ENCODE measurements around the gene ALPG. TPM values are rescaled to one million over a fixed set of nuclear protein-coding genes. Genes with fewer than 3 reads are reported as not detected.

The ALPG gene
- total RNA-seq, 1 experiment from 2014 or later = 0.10 TPM

DNA sequence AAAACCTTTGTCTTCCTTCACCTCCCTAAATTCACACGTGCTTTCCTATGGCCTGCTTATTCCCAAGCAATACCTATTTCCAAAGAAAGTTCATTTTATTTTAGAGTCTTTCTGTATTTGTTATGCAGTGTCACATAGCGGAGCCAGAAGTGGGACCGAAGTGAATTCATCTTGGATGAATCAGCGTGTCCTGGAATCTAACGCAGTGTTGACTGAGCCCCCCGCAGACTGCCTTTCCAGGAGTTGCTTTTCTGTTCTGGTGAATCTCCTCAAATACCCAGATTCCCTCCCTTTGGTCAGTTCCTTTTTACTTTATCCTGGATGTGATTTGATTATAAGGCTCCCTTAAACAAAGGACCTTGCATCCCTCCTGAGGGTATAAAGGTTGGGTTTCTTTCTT lies 17.3 kb upstream of the ALPG start:
- POLR2A ChIA-PET = no interaction called here
- Histone ChIP-seq H3K27ac (ENCODE audit: low read depth, low read length) (no peak overlapping the region), H4K20me1 (ENCODE audit: insufficient read depth) (no peaks in the 10 kb centered on the region), H2AFZ (ENCODE audit: low read depth, low read length, poor library complexity, severe bottlenecking) (no peak overlapping the region), H3K79me2 (ENCODE audit: insufficient read depth, low read length) (no peaks in the 10 kb centered on the region), H3K4me3 (replicated peaks in 1 of 2; ENCODE audit: low read depth in 1 of 2, low read length in 2 of 2) (no peak overlapping the region), H3K9ac (ENCODE audit: low read length) (no peak overlapping the region), H3K4me1 (ENCODE audit: control insufficient read depth in 1 of 2, insufficient read depth in 2 of 2, low read length in 2 of 2) (peaks cover 13 to 14% of the 10 kb centered on the region in 2 experiments), H3K36me3 (ENCODE audit: control insufficient read depth in 1 of 2, insufficient read depth in 2 of 2, low read length in 2 of 2) (no peaks in the 10 kb centered on the region), H3K9me3 (ENCODE audit: control insufficient read depth in 1 of 2, insufficient read depth in 1 of 2, low read depth in 1 of 2, low read length in 2 of 2) (no peaks in the 10 kb centered on the region), H3K9me2 (ENCODE audit: insufficient read depth) (no peaks in the 10 kb centered on the region), H3K4me2 (ENCODE audit: low read length) (no peak overlapping the region), H3K27me3 (ENCODE audit: insufficient read depth, low read length) (no peaks in the 10 kb centered on the region)
- no TSS peak for BruUV-seq (replicated peaks)
- no peak for TF ChIP-seq EZH2phosphoT487 (IDR thresholded peaks at IDR 0.05; ENCODE audit: borderline replicate concordance)
- TF ChIP-seq, protein P1, sequence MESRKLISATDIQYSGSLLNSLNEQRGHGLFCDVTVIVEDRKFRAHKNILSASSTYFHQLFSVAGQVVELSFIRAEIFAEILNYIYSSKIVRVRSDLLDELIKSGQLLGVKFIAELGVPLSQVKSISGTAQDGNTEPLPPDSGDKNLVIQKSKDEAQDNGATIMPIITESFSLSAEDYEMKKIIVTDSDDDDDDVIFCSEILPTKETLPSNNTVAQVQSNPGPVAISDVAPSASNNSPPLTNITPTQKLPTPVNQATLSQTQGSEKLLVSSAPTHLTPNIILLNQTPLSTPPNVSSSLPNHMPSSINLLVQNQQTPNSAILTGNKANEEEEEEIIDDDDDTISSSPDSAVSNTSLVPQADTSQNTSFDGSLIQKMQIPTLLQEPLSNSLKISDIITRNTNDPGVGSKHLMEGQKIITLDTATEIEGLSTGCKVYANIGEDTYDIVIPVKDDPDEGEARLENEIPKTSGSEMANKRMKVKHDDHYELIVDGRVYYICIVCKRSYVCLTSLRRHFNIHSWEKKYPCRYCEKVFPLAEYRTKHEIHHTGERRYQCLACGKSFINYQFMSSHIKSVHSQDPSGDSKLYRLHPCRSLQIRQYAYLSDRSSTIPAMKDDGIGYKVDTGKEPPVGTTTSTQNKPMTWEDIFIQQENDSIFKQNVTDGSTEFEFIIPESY (IDR thresholded peaks at IDR 0.05; ENCODE audit: extremely low read depth, insufficient replicate concordance, low read length) = no peak
- TF ChIP-seq EZH2 (IDR thresholded peaks at IDR 0.05) = no peak
- TF ChIP-seq POLR2AphosphoS5 (IDR thresholded peaks at IDR 0.05; ENCODE audit: low read depth, low read length) = no peak
- TF ChIP-seq POLR2A (IDR thresholded peaks at IDR 0.05; ENCODE audit: borderline replicate concordance, extremely low read depth, insufficient read depth, insufficient read length) = no peak
- TF ChIP-seq, protein P2, sequence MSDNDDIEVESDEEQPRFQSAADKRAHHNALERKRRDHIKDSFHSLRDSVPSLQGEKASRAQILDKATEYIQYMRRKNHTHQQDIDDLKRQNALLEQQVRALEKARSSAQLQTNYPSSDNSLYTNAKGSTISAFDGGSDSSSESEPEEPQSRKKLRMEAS (IDR thresholded peaks at IDR 0.05) = no peak
- TF ChIP-seq, protein P3, sequence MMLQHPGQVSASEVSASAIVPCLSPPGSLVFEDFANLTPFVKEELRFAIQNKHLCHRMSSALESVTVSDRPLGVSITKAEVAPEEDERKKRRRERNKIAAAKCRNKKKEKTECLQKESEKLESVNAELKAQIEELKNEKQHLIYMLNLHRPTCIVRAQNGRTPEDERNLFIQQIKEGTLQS (IDR thresholded peaks at IDR 0.05) = no peak
- TF ChIP-seq FOSL1 (IDR thresholded peaks at IDR 0.05; ENCODE audit: low read depth) = no peak
- no peak for TF ChIP-seq SP1 (IDR thresholded peaks at IDR 0.05; ENCODE audit: low read depth)
- TF ChIP-seq SRF (IDR thresholded peaks at IDR 0.05; ENCODE audit: low read depth) = no peak
- no peak for TF ChIP-seq TCF7L2 (IDR thresholded peaks at IDR 0.05; ENCODE audit: borderline replicate concordance, extremely low read depth, insufficient read depth, insufficient read length)
- TF ChIP-seq JUND (IDR thresholded peaks at IDR 0.05) = no peak
- no peak for TF ChIP-seq YY1 (IDR thresholded peaks at IDR 0.05; ENCODE audit: extremely low read depth, insufficient replicate concordance, low read depth, low read length)
- no peak for TF ChIP-seq CBX3 (IDR thresholded peaks at IDR 0.05; ENCODE audit: low read depth)
- no peak for TF ChIP-seq ELF1 (IDR thresholded peaks at IDR 0.05; ENCODE audit: borderline replicate concordance, low read depth)
- TF ChIP-seq, protein P4, sequence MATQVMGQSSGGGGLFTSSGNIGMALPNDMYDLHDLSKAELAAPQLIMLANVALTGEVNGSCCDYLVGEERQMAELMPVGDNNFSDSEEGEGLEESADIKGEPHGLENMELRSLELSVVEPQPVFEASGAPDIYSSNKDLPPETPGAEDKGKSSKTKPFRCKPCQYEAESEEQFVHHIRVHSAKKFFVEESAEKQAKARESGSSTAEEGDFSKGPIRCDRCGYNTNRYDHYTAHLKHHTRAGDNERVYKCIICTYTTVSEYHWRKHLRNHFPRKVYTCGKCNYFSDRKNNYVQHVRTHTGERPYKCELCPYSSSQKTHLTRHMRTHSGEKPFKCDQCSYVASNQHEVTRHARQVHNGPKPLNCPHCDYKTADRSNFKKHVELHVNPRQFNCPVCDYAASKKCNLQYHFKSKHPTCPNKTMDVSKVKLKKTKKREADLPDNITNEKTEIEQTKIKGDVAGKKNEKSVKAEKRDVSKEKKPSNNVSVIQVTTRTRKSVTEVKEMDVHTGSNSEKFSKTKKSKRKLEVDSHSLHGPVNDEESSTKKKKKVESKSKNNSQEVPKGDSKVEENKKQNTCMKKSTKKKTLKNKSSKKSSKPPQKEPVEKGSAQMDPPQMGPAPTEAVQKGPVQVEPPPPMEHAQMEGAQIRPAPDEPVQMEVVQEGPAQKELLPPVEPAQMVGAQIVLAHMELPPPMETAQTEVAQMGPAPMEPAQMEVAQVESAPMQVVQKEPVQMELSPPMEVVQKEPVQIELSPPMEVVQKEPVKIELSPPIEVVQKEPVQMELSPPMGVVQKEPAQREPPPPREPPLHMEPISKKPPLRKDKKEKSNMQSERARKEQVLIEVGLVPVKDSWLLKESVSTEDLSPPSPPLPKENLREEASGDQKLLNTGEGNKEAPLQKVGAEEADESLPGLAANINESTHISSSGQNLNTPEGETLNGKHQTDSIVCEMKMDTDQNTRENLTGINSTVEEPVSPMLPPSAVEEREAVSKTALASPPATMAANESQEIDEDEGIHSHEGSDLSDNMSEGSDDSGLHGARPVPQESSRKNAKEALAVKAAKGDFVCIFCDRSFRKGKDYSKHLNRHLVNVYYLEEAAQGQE (IDR thresholded peaks at IDR 0.05; ENCODE audit: low read depth) = no peak
- TF ChIP-seq ZNF274 (IDR thresholded peaks at IDR 0.05; ENCODE audit: low read depth, low read length) = no peak
- TF ChIP-seq EGR1 (IDR thresholded peaks at IDR 0.05; ENCODE audit: low read depth) = no peak
- ATAC-seq = no peak
- CTCF ChIA-PET = no interaction called here
- no peak for DNase-seq (ENCODE audit: low read depth, low spot score)
- intact Hi-C loops (cut with micrococcal nuclease) = no loop called here
- RAD21 ChIA-PET (ENCODE audit: low non-redundant PET in 1 of 2, low total read pairs in 2 of 2, uncharacterized antibody in 2 of 2, unreplicated experiment in 2 of 2) = no interaction called here

All from HCT116 (cell line).